ENCODE data around the gene ERI3. TPM values are rescaled to one million over a fixed set of nuclear protein-coding genes. Genes with fewer than 3 reads are reported as not detected.

Gene ERI3
- total and polyA plus RNA-seq, 2 donors (not counting 3 experiments of a cell fraction or from before 2014, with no cell fraction given): 45.3 to 94.0 TPM

- CTCF ChIA-PET: no interaction called here
These were observed 92.6 kb downstream of the ERI3 start for GRCh38 chr1:44262414-44262813.

GRCh38 chr1:44261962-44262361, 93.1 kb downstream of the ERI3 start:
- FAIRE-seq: no peak
- no peaks in the 10 kb centered on the region for H4K20me1 ChIP-seq (replicated peaks; ENCODE audit: control insufficient read depth, extremely low read depth, insufficient read depth, low read length)
- H3K4me1 ChIP-seq (ENCODE audit: control insufficient read depth, extremely low read depth, insufficient read depth, low read length): no peaks in the 10 kb centered on the region
- ChIA-PET POLR2A (no interaction called here), CTCF (no interaction called here)
- DNase-seq (ENCODE audit: low read depth, low spot score): no peak
- H3K9me1 ChIP-seq (replicated peaks; ENCODE audit: control insufficient read depth, extremely low read depth, insufficient read depth, low read length): no peaks in the 10 kb centered on the region
- TF ChIP-seq MAX (IDR thresholded peaks at IDR 0.05; ENCODE audit: insufficient read depth, insufficient read length): no peak
- no peak for TF ChIP-seq EZH2 (IDR thresholded peaks at IDR 0.05; ENCODE audit: borderline replicate concordance, low read depth, low read length, severe bottlenecking)
- TF ChIP-seq JUN (IDR thresholded peaks at IDR 0.05; ENCODE audit: borderline replicate concordance, insufficient read depth, insufficient read length, low read depth): no peak
- no peak for TF ChIP-seq CTCF (IDR thresholded peaks at IDR 0.05; ENCODE audit: extremely low read depth in 1 of 2, insufficient read depth in 1 of 2, low read depth in 1 of 2, low read length in 2 of 2)
- TF ChIP-seq GATA2 (IDR thresholded peaks at IDR 0.05; ENCODE audit: insufficient read depth, insufficient read length, low read depth, low read length): no peak
- TF ChIP-seq MYC (IDR thresholded peaks at IDR 0.05; ENCODE audit: low read depth, low read length): no peak
- TF ChIP-seq POLR2A (IDR thresholded peaks at IDR 0.05; ENCODE audit: low read depth, low read length): no peak
- no peak for TF ChIP-seq FOS (IDR thresholded peaks at IDR 0.05; ENCODE audit: borderline replicate concordance, insufficient read depth, low read length)
- no peak for TF ChIP-seq POLR2AphosphoS5 (IDR thresholded peaks at IDR 0.05; ENCODE audit: insufficient read depth, low read depth, low read length)
- no peak overlapping the region for H3K9ac ChIP-seq (replicated peaks; ENCODE audit: extremely low read depth, insufficient read depth, low read length)
- intact Hi-C loops (cut with micrococcal nuclease) (no loop called here), dilution Hi-C loops (cut with MboI; ENCODE audit: extremely low pct_ligation_motif_present, low sequenced_read_pairs) (no loop called here)
- no peaks in the 10 kb centered on the region for H3K36me3 ChIP-seq (ENCODE audit: control insufficient read depth in 2 of 2, extremely low read depth in 1 of 2, insufficient read depth in 2 of 2, low read length in 2 of 2)
- no peaks in the 10 kb centered on the region for H3K27me3 ChIP-seq (ENCODE audit: control insufficient read depth in 2 of 2, insufficient read depth in 2 of 2, low read length in 2 of 2)
- H3K9me3 ChIP-seq (replicated peaks; ENCODE audit: control insufficient read depth, insufficient read depth, low read length): no peaks in the 10 kb centered on the region
- H2AFZ ChIP-seq (ENCODE audit: low read depth, low read length): no peak overlapping the region
- no peak overlapping the region for H3K4me2 ChIP-seq (ENCODE audit: insufficient read depth, low read length)
- H3K4me3 ChIP-seq (replicated peaks in 1 of 3; ENCODE audit: insufficient read depth in 1 of 3, low read depth in 1 of 3, low read length in 3 of 3): no peak overlapping the region
- H3K79me2 ChIP-seq (ENCODE audit: control insufficient read depth, insufficient read depth, low read length): no peaks in the 10 kb centered on the region
- BruUV-seq (replicated peaks): no TSS peak
- H3K27ac ChIP-seq (ENCODE audit: insufficient read depth, low read depth, low read length): no peak overlapping the region

More at GRCh38 chr1:44262414-44262813, 92.6 kb downstream of the ERI3 start:
- dilution Hi-C loops (cut with MboI; ENCODE audit: extremely low pct_ligation_motif_present, low sequenced_read_pairs) (no loop called here), intact Hi-C loops (cut with micrococcal nuclease) (no loop called here)
- Histone ChIP-seq H3K36me3 (ENCODE audit: control insufficient read depth in 2 of 2, extremely low read depth in 1 of 2, insufficient read depth in 2 of 2, low read length in 2 of 2) (no peaks in the 10 kb centered on the region), H3K4me2 (ENCODE audit: insufficient read depth, low read length) (no peak overlapping the region), H2AFZ (ENCODE audit: low read depth, low read length) (no peak overlapping the region), H3K4me3 (replicated peaks in 1 of 3; ENCODE audit: insufficient read depth in 1 of 3, low read depth in 1 of 3, low read length in 3 of 3) (no peak overlapping the region), H4K20me1 (replicated peaks; ENCODE audit: control insufficient read depth, extremely low read depth, insufficient read depth, low read length) (no peaks in the 10 kb centered on the region), H3K4me1 (ENCODE audit: control insufficient read depth, extremely low read depth, insufficient read depth, low read length) (no peaks in the 10 kb centered on the region), H3K27ac (ENCODE audit: insufficient read depth, low read depth, low read length) (no peak overlapping the region), H3K9me1 (replicated peaks; ENCODE audit: control insufficient read depth, extremely low read depth, insufficient read depth, low read length) (no peaks in the 10 kb centered on the region), H3K27me3 (ENCODE audit: control insufficient read depth in 2 of 2, insufficient read depth in 2 of 2, low read length in 2 of 2) (no peaks in the 10 kb centered on the region), H3K9me3 (replicated peaks; ENCODE audit: control insufficient read depth, insufficient read depth, low read length) (no peaks in the 10 kb centered on the region), H3K9ac (replicated peaks; ENCODE audit: extremely low read depth, insufficient read depth, low read length) (no peak overlapping the region), H3K79me2 (ENCODE audit: control insufficient read depth, insufficient read depth, low read length) (no peaks in the 10 kb centered on the region)
- DNase-seq (ENCODE audit: low read depth, low spot score) (no peak), FAIRE-seq (no peak)
- no TSS peak for BruUV-seq (replicated peaks)
- POLR2A ChIA-PET: no interaction called here
- no peak for TF ChIP-seq FOS (IDR thresholded peaks at IDR 0.05; ENCODE audit: borderline replicate concordance, insufficient read depth, low read length)
- TF ChIP-seq MYC (IDR thresholded peaks at IDR 0.05; ENCODE audit: low read depth, low read length): no peak
- no peak for TF ChIP-seq EZH2 (IDR thresholded peaks at IDR 0.05; ENCODE audit: borderline replicate concordance, low read depth, low read length, severe bottlenecking)
- TF ChIP-seq POLR2A (IDR thresholded peaks at IDR 0.05; ENCODE audit: low read depth, low read length): no peak

All from endothelial cell of umbilical vein (primary cell).